K562 (cell line): ENCODE data around the gene ANKRD65. TPM values are rescaled to one million over a fixed set of nuclear protein-coding genes. Genes with fewer than 3 reads are reported as not detected.

Experiments used
- BRCA1 ChIP-seq, 2 experiments: fragments of 450-650 bp in 1 of 2; sonication (generic) in 1 of 2; formaldehyde crosslinking in 1 of 2; IDR thresholded peaks; 2 replicates each; pipeline versions ENCODE4 v1.5.0 to v1.6.1; 2017 to 2020; ENCODE audit warnings: mild to moderate bottlenecking in 1 of 2, missing genetic modification reagents in 1 of 2
- CHD2 ChIP-seq: IDR thresholded peaks from 2 replicates; pipeline ENCODE4 v1.6.1; 2011; ENCODE audit warnings: low read depth, low read length
- FOXA3 ChIP-seq, 2 experiments: fragments of 450-650 bp in 1 of 2; sonication (generic) in 1 of 2; formaldehyde crosslinking; IDR thresholded peaks in 1 of 2; conservative IDR thresholded peaks in 1 of 2; 2 replicates each; pipeline versions ENCODE4 v1.4.0 to v1.8.0; 2020 to 2022; ENCODE audit warnings: mild to moderate bottlenecking in 2 of 2, missing genetic modification reagents in 1 of 2
- GABPA ChIP-seq: fragments of 200-800 bp; sonication (Bioruptor generic); conservative IDR thresholded peaks from 2 replicates; pipeline ENCODE4 v1.6.1; 2016; ENCODE audit warnings: low read depth, missing genetic modification characterization, missing compliant biosample characterization
- HDGF ChIP-seq: fragments of 450-650 bp; IDR thresholded peaks from 2 replicates; pipeline ENCODE4 v1.6.1; 2016
- KLF13 ChIP-seq: fragments of 450-650 bp; IDR thresholded peaks from 2 replicates; pipeline ENCODE4 v1.6.1; 2016; ENCODE audit warnings: missing genetic modification characterization, low read depth, mild to moderate bottlenecking, missing compliant biosample characterization, moderate library complexity, borderline replicate concordance
- NR2C1 ChIP-seq, 2 experiments: fragments of 450-650 bp; IDR thresholded peaks; 2 replicates each; pipeline ENCODE4 v1.6.1; 2017; ENCODE audit warnings: mild to moderate bottlenecking in 2 of 2, antibody characterized with exemption in 1 of 2, inconsistent platforms in 1 of 2, missing compliant biosample characterization in 1 of 2, missing genetic modification characterization in 1 of 2
- RBM25 ChIP-seq: fragments of 200-400 bp; formaldehyde crosslinking; IDR thresholded peaks from 2 replicates; pipeline ENCODE4 v1.6.1; 2018; ENCODE audit warnings: low read length, low read depth, moderate library complexity; ENCODE audit not compliant: severe bottlenecking
- SIN3A ChIP-seq, 2 experiments: fragments of 150-350 bp in 1 of 2; IDR thresholded peaks; 2 replicates each; pipeline ENCODE4 v1.6.1; 2011 to 2016; ENCODE audit warnings: borderline replicate concordance in 2 of 2, low read depth in 2 of 2, low read length in 2 of 2, mild to moderate bottlenecking in 2 of 2, moderate library complexity in 2 of 2; ENCODE audit not compliant: control insufficient read depth in 1 of 2
- TAL1 ChIP-seq: fragments of 450-650 bp; IDR thresholded peaks from 2 replicates; pipeline ENCODE4 v1.6.1; 2016; ENCODE audit warnings: mild to moderate bottlenecking
- YBX1 ChIP-seq: fragments of 450-650 bp; IDR thresholded peaks from 2 replicates; pipeline ENCODE4 v1.7.1; 2016; ENCODE audit warnings: mild to moderate bottlenecking
- YY1 ChIP-seq, 3 experiments: IDR thresholded peaks; 2 replicates each; pipeline ENCODE4 v1.6.1; 2011; ENCODE audit warnings: low read length in 2 of 3, mild to moderate bottlenecking in 2 of 3, moderate library complexity in 2 of 3, borderline replicate concordance in 1 of 3, control low read depth in 1 of 3, low read depth in 1 of 3; ENCODE audit not compliant: insufficient read depth in 3 of 3, insufficient replicate concordance in 2 of 3, control insufficient read depth in 1 of 3, insufficient read length in 1 of 3; ENCODE audit errors: extremely low read depth in 1 of 3
- ZBTB7A ChIP-seq: IDR thresholded peaks from 2 replicates; pipeline ENCODE4 v1.6.1; 2011; ENCODE audit warnings: low read depth, mild to moderate bottlenecking, low read length, moderate library complexity, borderline replicate concordance; ENCODE audit not compliant: control insufficient read depth
- polyA plus RNA-seq, 8 experiments: library from polyadenylated mRNA; depleted of rRNA in 4 of 8; stranded (reverse) in 5 of 8; unstranded in 3 of 8; fragments of >200 nt; fragmentation: Nextera tagmentation in 2 of 8; fragmentation: Illumina TruSeq in 1 of 8; extraction: Ambion mirVana in 2 of 8; extraction: Trizol in 1 of 8; gene quantifications; 2 replicates each; pipeline versions ENCODE4 v1.2.1 to v1.2.3, GENCODE V29; 2011 to 2014; ENCODE audit warnings: inconsistent platforms in 1 of 8, missing spikeins in 1 of 8
- total RNA-seq, 7 experiments: library from RNA; depleted of rRNA in 6 of 7; stranded (reverse); fragments of >200 nt in 6 of 7; fragmentation: Illumina TruSeq in 2 of 7; extraction: Trizol in 2 of 7; gene quantifications; 2 replicates each; pipeline versions ENCODE4 v1.2.1 to v1.2.3, GENCODE V29; 2011 to 2021; ENCODE audit warnings: low replicate concordance in 1 of 7
- TF ChIP-seq, protein P1 (sequence below): sonication (generic); formaldehyde crosslinking; IDR thresholded peaks from 2 replicates; pipeline ENCODE4 v1.8.1; 2023; ENCODE audit warnings: mild to moderate bottlenecking, missing genetic modification reagents, moderate library complexity
- TF ChIP-seq, protein P2 (sequence below), 2 experiments: fragments of 150-350 bp in 1 of 2; IDR thresholded peaks; 2 replicates each; pipeline ENCODE4 v1.6.1; 2012 to 2016; ENCODE audit warnings: low read depth in 2 of 2, low read length in 2 of 2, mild to moderate bottlenecking in 1 of 2, moderate library complexity in 1 of 2
- TF ChIP-seq, protein P3 (sequence below): fragments of 450-650 bp; IDR thresholded peaks from 2 replicates; pipeline ENCODE4 v1.6.1; 2018; ENCODE audit not compliant: partially characterized antibody

ANKRD65 gene
- total and polyA plus RNA-seq, 9 of the 15 experiments (the other 6 are each of a cell fraction or from before 2014, with no cell fraction given): not detected

- TF ChIP-seq, protein P1, sequence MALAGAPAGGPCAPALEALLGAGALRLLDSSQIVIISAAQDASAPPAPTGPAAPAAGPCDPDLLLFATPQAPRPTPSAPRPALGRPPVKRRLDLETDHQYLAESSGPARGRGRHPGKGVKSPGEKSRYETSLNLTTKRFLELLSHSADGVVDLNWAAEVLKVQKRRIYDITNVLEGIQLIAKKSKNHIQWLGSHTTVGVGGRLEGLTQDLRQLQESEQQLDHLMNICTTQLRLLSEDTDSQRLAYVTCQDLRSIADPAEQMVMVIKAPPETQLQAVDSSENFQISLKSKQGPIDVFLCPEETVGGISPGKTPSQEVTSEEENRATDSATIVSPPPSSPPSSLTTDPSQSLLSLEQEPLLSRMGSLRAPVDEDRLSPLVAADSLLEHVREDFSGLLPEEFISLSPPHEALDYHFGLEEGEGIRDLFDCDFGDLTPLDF: 0 out of 2 replicates have a peak, but pooled peaks have one; percentile 61
- TF ChIP-seq BRCA1 (IDR thresholded peaks at IDR 0.05) (no peak), BRCA1 (CRISPR knock-in tag; IDR thresholded peaks at IDR 0.05) (0 out of 2 replicates have a peak, but pooled peaks have one; percentile 41), ZBTB7A (0 out of 2 replicates have a peak, but pooled peaks have one; percentile 61), GABPA (tag) (peak; percentile 73; the same call in 1 of the 2 replicates), HDGF (peak; percentile 61; the same call in 1 of the 2 replicates), SIN3A (IDR thresholded peaks at IDR 0.05; ENCODE audit: borderline replicate concordance in 2 of 2, control insufficient read depth in 1 of 2, low read depth in 2 of 2, low read length in 2 of 2) (peak in 1 of 2 experiments; percentile 44; a peak in 1 of 4 replicates), FOXA3 (CRISPR knock-in tag; conservative IDR thresholded peaks at IDR 0.05 in 1 of 2, IDR thresholded peaks at IDR 0.05 in 1 of 2) (no peak), KLF13 (tag) (0 out of 2 replicates have a peak, but pooled peaks have one; percentile 58), RBM25 (peak; percentile 81), NR2C1 (IDR thresholded peaks at IDR 0.05) (peak; percentile 45; the same call in 1 of the 2 replicates), NR2C1 (tag; IDR thresholded peaks at IDR 0.05) (no peak), YY1 (IDR thresholded peaks at IDR 0.05; ENCODE audit: borderline replicate concordance in 1 of 3, control insufficient read depth in 1 of 3, extremely low read depth in 1 of 3, insufficient read depth in 3 of 3, insufficient read length in 1 of 3, insufficient replicate concordance in 2 of 3, low read depth in 1 of 3, low read length in 2 of 3) (peak in 1 of 3 experiments; percentile 10), CHD2 (0 out of 2 replicates have a peak, but pooled peaks have one; percentile 23), TAL1 (0 out of 2 replicates have a peak, but pooled peaks have one; percentile 8), YBX1 (no peak)
- TF ChIP-seq, protein P2, sequence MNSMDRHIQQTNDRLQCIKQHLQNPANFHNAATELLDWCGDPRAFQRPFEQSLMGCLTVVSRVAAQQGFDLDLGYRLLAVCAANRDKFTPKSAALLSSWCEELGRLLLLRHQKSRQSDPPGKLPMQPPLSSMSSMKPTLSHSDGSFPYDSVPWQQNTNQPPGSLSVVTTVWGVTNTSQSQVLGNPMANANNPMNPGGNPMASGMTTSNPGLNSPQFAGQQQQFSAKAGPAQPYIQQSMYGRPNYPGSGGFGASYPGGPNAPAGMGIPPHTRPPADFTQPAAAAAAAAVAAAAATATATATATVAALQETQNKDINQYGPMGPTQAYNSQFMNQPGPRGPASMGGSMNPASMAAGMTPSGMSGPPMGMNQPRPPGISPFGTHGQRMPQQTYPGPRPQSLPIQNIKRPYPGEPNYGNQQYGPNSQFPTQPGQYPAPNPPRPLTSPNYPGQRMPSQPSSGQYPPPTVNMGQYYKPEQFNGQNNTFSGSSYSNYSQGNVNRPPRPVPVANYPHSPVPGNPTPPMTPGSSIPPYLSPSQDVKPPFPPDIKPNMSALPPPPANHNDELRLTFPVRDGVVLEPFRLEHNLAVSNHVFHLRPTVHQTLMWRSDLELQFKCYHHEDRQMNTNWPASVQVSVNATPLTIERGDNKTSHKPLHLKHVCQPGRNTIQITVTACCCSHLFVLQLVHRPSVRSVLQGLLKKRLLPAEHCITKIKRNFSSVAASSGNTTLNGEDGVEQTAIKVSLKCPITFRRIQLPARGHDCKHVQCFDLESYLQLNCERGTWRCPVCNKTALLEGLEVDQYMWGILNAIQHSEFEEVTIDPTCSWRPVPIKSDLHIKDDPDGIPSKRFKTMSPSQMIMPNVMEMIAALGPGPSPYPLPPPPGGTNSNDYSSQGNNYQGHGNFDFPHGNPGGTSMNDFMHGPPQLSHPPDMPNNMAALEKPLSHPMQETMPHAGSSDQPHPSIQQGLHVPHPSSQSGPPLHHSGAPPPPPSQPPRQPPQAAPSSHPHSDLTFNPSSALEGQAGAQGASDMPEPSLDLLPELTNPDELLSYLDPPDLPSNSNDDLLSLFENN (IDR thresholded peaks at IDR 0.05; ENCODE audit: low read depth in 2 of 2, low read length in 2 of 2): no peak
- TF ChIP-seq, protein P3, sequence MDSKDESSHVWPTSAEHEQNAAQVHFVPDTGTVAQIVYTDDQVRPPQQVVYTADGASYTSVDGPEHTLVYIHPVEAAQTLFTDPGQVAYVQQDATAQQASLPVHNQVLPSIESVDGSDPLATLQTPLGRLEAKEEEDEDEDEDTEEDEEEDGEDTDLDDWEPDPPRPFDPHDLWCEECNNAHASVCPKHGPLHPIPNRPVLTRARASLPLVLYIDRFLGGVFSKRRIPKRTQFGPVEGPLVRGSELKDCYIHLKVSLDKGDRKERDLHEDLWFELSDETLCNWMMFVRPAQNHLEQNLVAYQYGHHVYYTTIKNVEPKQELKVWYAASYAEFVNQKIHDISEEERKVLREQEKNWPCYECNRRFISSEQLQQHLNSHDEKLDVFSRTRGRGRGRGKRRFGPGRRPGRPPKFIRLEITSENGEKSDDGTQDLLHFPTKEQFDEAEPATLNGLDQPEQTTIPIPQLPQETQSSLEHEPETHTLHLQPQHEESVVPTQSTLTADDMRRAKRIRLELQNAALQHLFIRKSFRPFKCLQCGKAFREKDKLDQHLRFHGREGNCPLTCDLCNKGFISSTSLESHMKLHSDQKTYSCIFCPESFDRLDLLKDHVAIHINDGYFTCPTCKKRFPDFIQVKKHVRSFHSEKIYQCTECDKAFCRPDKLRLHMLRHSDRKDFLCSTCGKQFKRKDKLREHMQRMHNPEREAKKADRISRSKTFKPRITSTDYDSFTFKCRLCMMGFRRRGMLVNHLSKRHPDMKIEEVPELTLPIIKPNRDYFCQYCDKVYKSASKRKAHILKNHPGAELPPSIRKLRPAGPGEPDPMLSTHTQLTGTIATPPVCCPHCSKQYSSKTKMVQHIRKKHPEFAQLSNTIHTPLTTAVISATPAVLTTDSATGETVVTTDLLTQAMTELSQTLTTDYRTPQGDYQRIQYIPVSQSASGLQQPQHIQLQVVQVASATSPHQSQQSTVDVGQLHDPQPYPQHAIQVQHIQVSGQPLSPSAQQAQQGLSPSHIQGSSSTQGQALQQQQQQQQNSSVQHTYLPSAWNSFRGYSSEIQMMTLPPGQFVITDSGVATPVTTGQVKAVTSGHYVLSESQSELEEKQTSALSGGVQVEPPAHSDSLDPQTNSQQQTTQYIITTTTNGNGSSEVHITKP: no peak
Measured at GRCh38 chr1:1407636-1408318, 13.3 kb downstream of the ANKRD65 start (continued).
